GM21528 (cell line): Measurements from ENCODE around the gene PIKFYVE.
"Not testable (repeated sequence)": the region's sequence is repeated elsewhere in the genome, so short reads cannot be mapped to it uniquely, and the experiment has no call there.

Source experiments
- ATAC-seq: cut with Tn5 transposase; IDR thresholded peaks from one replicate; pipeline ENCODE4 v1.9.1; 2021; ENCODE audit warnings: mild to moderate bottlenecking, moderate library complexity; ENCODE audit not compliant: unreplicated experiment, low FRiP score

PIKFYVE gene

DNA sequence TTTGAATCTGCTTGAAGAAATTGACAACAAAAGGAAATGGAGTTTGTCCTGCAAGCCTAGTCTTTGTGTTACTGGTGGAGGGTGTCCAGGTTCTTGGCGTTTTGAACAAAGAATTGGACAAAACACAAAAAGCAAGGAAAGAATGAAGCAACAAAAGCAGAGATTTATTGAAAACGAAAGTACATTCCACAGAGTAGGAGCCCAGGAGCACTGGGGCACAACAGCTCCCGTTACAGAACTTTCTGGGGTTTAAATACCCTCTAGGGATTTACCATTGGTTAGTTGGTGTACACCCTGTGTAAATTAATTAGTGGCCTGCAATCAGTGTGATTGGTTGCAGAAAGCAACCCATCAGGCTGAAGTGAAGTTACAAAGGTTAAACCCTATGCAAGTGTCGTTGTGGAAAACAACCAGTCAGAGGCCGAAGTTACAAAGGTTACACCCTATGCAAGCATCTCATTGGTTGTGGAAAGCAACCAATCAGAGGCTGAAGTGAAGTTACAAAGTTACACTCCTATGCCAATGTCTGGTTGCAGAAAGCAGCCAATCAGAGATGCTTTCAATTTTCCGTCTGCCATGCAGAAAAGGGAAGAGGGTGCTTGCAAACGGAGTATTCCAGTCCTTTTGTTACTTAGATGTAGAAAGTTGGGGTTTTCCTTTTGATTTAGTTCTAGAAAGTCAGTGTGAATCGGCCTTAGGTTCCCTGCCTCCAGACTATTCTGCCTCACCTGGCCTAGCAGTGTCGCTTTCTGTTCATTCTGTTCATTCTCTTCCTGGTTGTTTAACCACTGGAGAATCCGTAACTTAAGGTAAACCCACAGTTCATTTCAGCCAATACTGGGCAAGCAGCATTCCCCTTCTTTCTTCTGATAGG, 92.9 kb downstream of the PIKFYVE start:
- ATAC-seq = no peak

DNA sequence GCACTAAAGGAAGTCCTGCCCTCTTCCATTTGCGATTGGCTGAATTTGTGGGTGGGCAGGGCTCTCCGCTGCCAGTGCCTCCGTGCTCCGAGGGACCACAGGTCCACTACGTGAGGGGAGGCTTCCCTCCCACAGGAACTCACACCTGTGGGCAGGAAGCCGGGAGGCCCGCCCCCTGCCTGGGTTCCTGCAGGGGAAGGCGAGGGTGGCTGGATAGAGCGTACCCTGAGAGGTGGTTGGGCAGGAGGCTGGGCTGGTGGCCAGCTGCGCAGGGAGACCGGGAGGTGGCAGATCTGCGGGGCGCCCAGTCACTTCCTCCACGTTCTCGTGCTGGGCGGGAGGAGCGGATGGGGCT, 93.6 kb downstream of the PIKFYVE start:
- ATAC-seq = no peak

DNA sequence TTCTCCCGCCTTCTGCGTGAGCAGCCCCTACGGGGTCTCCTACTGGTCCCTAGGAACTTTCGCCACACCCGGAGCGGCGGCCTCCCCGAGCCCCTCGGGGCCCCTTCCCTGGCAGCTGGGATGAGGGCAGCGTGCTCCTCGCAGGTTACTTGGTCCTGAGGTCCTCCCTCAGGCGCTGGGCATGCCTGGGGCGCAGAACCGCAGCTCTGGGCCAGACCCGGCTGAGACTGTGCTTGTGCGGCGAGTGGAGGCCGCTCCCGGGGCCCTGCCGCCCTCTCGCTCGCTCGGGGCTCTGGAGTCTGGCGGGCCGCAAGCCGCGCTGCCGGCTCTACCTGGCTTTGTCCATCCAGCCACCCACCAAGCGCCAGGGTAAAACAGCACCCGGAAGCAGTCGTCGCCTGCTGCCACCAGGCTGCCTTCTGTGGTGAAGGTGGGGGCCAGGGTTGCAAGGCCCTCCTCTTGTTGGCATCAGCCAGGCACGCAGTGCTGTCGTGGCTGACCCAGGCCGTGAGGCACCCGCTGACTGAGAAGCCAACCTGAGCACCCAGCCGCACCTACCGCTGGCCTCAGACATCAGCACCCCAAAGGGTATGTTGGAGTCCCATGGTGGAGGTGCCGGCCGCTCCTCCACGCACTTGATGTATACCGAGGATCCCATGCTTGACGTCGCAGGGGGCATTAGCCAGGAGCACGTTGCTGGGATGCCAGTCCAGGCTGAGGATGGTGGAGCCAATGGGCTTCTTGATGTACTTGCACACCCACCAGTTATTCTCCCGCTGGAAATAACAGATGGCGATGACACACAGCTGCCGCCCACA, 94.4 kb downstream of the PIKFYVE start:
- ATAC-seq = no peak

DNA sequence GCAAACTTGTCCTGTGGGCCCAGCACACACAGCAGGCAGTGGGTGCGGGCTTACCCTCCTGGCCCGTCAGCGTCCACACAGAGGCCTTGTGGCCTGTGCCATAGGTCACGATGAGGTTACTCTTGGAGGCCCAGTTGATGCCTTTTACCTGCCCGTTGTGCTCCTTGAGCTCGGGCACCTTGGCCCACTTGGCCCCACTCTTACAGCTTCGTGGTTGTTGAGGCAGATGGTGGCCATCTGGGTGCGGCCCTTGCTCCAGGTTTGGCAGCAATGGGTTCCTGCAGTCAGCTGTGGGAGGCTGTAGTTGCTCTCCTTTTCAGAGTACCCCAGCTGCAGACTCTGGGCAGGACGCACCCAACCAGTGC, 95.0 kb downstream of the PIKFYVE start:
- ATAC-seq = no peak

DNA sequence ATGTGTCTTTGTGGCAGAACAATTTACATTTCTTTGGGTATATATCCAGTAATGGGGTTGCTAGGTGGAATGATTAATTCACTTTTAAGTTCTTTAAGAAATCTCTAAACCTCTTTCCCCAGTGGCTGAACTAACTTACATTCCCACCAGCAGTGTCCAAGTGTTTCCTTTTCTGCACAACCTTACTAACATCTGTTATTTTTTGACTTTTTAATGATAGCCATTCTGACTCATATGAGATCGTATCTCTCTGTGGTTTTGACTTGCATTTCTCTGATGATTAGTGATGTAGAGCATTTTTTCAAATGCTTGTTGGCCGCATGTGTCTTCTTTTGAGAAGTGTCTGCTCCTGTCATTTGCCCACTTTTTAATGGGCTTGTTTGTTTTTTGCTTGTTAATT, 97.4 kb downstream of the PIKFYVE start:
- ATAC-seq = peak; percentile 60

DNA sequence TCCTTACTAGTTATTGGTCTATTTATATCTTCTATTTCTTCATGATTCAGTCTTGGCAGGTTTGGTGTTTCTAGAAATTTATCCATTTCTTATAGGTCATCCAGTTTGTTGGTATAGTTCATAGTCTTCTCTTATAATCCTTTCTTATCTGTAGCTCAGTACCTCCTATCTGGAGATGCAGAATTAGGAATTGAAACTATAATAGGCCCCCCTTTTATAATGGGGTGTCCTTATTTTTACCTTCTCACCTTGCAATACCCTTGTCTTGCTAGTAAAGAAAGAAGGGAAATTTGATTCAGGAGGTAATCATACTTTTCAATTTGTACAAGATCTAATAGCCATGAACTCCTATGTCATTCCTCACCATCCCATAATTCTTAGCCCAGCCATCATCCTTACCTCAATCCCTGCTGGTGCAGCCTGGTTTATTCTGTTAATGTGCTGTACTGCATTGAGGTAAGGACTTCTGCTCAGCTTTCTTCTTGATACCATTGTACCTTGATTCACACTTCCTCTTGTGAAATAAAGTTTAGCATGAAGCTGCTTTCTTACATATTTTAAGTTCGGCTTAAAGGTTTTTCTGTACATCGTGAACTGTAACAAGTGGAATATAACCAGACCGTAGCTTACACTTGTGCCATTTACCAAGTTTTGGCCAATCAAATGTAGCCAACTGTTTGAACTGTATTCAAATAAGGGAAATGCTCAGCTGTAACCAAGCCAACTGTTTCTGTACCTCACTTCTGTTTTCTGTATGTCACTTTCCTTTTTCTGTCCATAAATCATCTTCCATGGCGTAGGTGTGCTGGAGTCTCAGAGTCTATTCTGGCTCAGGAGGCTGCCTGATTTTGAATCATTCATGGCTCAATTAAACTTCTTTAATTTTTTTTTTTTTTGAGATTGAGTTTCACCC, 100.4 kb downstream of the PIKFYVE start:
- ATAC-seq = peak; percentile 62

DNA sequence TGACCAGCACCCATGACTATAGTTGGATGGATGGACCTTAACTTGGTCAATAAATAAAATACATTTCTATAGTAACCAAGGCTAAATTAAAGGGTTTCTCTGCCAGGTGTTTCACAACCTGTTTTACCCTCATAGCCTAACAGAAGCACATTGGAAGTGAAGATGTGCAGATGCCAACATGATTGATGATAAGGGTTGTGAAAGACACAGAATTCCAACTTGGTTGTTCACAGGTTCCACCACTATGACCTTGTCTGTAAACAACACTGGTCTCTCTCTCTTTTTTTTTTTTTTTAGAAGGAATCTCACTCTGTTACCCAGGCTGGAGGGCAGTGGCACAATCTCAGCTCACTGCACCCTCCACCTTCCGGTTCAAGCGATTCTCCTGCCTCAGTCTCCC, 103.0 kb downstream of the PIKFYVE start:
- ATAC-seq = no peak

DNA sequence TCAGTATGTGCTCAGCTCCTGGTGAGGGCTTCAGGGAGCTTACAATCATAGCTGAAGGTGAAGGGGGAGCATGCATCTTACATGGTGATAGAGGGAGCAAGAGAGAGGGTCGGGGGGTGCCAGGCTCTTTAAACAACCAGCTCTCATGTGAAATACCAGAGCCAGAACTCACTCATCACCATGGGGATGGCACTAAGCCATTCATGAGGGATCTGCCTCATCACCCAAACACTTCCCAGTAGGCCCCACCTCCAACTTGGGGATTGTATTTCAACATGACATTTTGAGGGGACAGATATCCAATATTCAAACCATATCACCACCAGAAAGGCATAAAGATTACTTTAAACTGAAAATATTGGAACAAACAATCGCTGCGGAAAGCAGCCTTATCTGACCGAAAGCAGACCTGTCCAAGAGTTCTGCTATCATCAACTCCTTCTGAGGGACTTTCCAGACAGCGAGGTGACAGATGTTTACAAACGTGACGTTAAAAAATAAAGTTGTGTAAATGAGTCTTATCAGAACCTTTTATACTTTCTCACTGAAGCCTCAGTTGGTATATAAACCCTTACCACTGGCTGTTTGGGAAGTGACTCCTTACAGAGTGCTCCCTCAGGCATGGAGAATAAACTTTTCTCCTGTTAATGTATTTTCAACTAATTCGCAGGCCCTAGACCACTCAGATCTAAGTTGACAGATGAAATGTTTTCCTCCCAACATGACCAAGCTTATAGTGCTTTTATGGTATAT, 105.0 kb downstream of the PIKFYVE start:
- ATAC-seq = no peak

DNA sequence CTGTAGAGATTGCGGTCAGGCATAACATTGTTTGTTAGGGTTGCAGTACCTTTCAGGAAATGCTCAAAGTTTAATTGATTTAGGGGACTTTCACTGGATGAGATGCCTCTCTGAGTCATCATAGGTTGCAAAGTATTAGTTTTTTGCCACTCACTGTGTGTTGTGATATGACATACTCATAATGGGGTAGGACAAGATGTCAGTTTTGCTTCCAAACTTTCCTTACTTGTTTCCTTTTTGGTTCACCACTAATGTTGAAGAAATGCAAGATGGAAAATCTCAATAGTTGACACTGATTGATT, 105.5 kb downstream of the PIKFYVE start:
- ATAC-seq = no peak

DNA sequence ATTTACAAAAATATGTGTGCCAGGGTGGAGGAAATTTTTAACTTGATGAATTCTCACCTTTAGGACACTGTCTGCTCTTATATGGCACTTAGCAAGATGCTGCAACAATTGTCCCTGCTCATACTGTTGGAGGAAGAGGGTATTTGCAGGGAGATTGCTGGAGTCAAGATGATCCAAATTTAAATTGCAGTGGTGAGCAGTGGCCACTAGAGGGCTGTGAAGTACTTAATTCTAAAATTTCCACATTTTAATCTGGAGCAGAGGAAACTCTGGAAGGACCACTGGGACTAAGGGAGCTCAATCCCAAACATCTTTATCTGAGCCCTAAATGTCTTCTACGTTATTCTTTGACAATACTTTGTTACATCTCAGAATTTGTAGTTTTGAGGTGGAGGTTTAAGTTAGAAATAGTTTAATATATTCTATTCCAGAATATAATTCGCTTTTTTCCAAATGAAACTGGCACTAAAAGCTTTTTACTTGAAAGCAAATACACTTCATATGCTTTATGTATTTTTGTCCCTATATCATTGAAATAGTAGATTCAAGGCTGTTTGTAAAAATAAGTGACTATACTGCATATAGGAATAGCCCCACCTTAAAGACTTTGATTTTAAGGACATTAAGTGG, 107.5 kb downstream of the PIKFYVE start:
- peak; percentile 50 for ATAC-seq

DNA sequence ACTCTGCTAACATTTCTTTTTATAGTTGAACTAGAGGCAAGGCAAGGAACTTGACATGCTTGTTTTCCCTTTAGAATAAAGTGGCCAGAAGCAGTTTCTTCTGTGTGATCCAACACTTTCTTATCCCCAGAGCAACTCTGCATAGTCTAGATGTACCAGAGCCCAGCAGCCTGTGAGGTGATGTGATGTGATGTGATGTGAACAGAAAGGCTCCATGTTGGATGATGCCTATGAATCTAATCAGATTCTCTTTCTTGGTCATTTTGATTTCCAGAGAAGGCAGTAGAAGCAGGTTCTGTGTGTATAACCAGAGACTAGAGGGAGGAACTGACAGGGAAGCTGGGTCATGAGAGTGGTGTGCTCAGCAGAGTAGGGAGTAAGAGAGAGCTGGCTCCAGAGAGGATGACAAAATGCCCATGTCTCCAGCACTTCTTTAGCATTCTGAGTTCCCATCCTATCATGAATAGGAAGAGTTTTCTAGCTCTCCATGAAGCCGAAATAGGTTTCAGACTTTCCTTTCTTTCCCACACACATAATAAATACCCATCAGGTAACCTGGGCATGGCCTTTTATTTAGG, 109.5 kb downstream of the PIKFYVE start:
- ATAC-seq = no peak

DNA sequence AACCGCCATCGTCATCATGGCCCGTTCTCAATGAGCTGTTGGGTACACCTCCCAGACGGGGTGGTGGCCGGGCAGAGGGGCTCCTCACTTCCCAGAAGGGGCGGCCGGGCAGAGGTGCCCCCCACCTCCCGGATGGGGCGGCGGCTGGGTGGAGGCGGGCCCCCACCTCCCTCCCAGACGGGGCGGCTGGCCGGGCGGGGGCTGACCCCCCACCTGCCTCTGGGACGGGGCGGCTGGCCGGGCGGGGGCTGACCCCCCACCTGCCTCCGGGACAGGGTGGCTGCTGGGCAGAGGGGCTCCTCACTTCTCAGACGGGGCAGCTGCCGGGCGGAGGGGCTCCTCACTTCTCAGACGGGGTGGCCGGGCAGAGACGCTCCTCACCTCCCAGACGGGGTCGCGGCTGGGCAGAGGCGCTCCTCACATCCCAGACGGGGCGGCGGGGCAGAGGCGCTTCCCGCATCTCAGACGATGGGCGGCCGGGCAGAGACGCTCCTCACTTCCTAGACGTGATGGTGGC, 111.3 kb downstream of the PIKFYVE start:
- ATAC-seq = not testable (repeated sequence)

DNA sequence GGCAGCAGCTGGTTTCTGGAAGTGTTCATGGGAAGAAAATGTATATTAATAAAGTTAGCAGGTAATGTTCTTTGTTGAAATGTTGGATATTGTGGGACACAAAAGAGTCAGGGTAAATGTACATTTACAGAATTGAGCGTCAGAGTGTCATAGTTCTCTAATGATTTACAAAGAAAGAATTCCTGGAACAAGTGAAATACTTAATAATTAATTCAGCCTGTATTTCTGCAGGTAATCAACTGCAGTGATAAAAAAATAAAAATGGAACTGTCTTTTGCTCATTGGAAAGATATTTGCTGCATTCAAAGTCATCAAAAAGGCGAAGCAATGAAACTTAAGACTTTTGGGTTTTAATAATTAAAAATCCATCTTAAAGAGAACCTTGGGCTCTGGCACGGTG, 113.1 kb downstream of the PIKFYVE start:
- no peak for ATAC-seq

DNA sequence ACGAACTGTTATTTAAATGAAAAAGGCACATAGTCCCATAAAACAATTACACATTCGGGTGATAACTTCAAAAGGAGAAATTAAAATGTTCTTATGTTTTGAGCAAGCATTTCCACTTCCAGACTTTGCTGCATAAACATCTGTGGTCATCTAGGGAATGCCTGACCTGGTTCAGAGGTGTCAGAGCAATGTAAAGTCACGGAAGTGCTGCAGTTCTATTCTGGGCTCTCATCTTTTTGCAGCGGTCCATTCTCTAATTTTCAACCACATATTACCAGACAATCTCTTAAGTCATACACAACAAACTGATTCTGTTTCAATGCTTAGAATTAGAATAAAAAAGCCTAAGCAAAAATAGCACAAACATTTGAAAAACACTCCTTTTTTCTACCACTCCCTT, 118.6 kb downstream of the PIKFYVE start:
- ATAC-seq = no peak

DNA sequence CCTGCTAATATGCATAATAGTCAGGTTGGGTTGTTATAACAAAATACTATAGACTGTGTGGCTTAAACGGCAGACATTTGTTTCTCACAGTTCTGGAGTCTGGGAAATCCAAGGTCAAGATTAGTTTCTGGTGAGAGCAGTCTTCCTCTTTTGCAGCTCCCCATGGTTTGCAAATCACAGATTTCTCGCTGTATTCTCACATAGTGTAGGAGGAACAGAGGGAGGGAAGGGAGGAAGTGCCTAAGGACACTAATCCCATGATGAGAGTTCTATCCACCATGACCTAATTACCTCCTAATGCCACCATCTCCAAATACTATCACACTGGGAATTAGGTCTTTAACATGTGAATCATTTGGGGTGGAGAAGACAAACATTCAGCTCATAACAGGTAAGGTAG, 120.5 kb downstream of the PIKFYVE start:
- no peak for ATAC-seq

DNA sequence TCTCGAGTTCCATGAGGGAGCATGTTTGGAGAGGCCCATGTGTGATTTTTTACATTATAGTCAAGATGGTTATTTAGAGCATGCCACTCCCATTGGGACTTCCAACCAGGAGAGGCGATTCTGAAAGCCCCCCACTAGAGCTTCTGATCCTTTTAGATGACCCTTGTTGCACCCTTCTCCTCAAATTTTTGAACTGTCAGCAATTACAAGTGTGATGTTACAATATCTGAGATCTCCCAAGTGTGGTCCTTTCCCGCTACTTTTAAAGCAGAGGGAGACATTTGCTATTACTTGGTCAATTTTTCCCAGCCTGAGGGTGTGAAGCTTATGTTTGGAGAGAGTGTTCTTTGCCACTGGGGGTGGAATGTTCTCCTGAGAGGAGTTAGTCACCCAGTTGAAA, 123.9 kb downstream of the PIKFYVE start:
- no peak for ATAC-seq

DNA sequence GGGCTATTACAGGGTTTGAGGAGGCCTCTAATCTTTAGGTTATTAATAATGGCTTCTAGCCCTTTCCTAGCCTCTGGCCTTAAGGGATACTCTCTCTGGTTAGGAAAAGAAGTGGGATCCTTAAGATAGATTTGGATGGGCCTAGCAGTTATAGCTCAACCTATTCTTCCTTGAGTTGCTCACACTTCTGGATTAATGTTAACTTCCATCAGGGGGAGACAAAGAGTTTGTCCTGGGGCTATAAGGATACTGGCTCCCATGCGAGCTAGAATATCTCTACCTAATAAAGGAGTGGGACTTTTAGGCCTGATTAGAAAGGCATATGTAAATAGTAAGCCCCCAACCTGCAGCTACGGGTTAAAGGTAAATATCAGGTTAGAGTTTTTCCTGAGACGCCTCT, 126.2 kb downstream of the PIKFYVE start:
- ATAC-seq = no peak

DNA sequence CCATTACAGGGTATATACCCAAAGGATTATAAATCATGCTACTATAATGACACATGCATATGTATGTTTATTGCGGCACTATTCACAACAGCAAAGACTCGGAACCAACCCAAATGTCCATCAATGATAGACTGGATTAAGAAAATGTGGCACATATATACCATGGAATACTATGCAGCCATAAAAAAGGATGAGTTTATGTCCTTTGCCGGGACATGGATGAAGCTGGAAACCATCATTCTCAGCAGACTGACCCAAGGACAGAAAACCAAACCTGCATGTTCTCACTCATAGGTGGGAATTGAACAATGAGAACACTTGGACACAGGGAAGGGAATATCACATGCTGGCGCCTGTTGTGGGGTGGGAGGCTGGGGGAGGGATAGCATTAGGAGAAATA, 130.7 kb downstream of the PIKFYVE start:
- not testable (repeated sequence) for ATAC-seq

DNA sequence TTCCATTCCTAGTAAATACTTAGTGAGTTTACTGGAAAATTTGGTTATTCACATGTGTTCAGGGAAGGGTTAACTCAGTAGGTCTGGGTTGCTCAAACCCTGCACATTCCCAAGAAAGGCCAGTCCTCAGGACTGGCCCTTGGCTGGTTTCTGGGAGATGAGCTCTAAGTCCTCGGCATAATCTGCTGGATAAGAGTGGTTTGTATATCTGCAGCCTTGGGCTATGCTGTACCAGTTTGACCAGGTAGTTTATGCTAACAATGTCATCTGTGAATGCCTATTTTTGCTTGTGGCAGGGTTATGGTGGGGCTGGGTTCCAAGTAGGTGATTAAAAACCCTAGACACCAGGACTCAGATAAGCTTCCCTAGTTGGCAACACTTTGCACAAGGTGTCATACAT, 133.1 kb downstream of the PIKFYVE start:
- no peak for ATAC-seq
